HG03064 (cell line): ENCODE data around the gene TCTN1.
"Not testable (repeated sequence)": the region's sequence is repeated elsewhere in the genome, so short reads cannot be mapped to it uniquely, and the experiment has no call there.

Source experiments
- ATAC-seq: cut with Tn5 transposase; IDR thresholded peaks from one replicate; pipeline ENCODE4 v1.9.1; 2021; ENCODE audit warnings: low read depth; ENCODE audit not compliant: unreplicated experiment

Gene TCTN1

GRCh38 chr12:110583137-110584059, 30.5 kb upstream of the TCTN1 start, which contains the start of gene PPTC7:
Gene PPTC7, minus strand, starts transcription at chr12:110583318. Its CDS starts 287 bp downstream, at chr12:110583031.
- peak; percentile 71 for ATAC-seq

- no peak for ATAC-seq
These were observed 28.6 kb upstream of the TCTN1 start for GRCh38 chr12:110585231-110585799.

- ATAC-seq = not testable (repeated sequence)
These were observed 26.8 kb upstream of the TCTN1 start for GRCh38 chr12:110587102-110587501.

GRCh38 chr12:110590059-110590458, 23.9 kb upstream of the TCTN1 start:
- no peak for ATAC-seq

- peak; percentile 77 for ATAC-seq
These were observed 23.1 kb upstream of the TCTN1 start for GRCh38 chr12:110590806-110591326.

GRCh38 chr12:110591451-110592051, 22.4 kb upstream of the TCTN1 start:
- no peak for ATAC-seq

GRCh38 chr12:110592078-110592477, 21.9 kb upstream of the TCTN1 start:
- no peak for ATAC-seq

GRCh38 chr12:110592919-110593318, 21.0 kb upstream of the TCTN1 start:
- not testable (repeated sequence) for ATAC-seq

- no peak for ATAC-seq
These were observed 16.0 kb upstream of the TCTN1 start for GRCh38 chr12:110597885-110598284.

- ATAC-seq = no peak
These were observed 14.6 kb upstream of the TCTN1 start for GRCh38 chr12:110599334-110599733.

- no peak for ATAC-seq
These were observed 13.7 kb upstream of the TCTN1 start for GRCh38 chr12:110600254-110600653.

- ATAC-seq = not testable (repeated sequence)
These were observed 11.7 kb upstream of the TCTN1 start for GRCh38 chr12:110602085-110602814.

- no peak for ATAC-seq
These were observed 7.7 kb upstream of the TCTN1 start for GRCh38 chr12:110606253-110606611.

- no peak for ATAC-seq
These were observed 708 bp upstream of the TCTN1 start for GRCh38 chr12:110613071-110613770.

- no peak for ATAC-seq
These were observed 1.2 kb downstream of the TCTN1 start for GRCh38 chr12:110615171-110615570.

GRCh38 chr12:110616471-110617115, 2.7 kb downstream of the TCTN1 start:
- no peak for ATAC-seq

GRCh38 chr12:110619534-110619953, 5.6 kb downstream of the TCTN1 start:
- peak; percentile 54 for ATAC-seq

- no peak for ATAC-seq
These were observed 8.7 kb downstream of the TCTN1 start for GRCh38 chr12:110622582-110622981.

- ATAC-seq = no peak
These were observed 13.7 kb downstream of the TCTN1 start for GRCh38 chr12:110627500-110628195.
